NCI-H1436 (cell line): ENCODE results near the gene PKM.
A peak's percentile ranks its signal among the peaks of the same experiment; 100 is the strongest.
"Not testable (repeated sequence)": the region's sequence is repeated elsewhere in the genome, so short reads cannot be mapped to it uniquely, and the experiment has no call there.

Experiments used
- DNase-seq: peaks from one replicate; lab custom pipeline; 2025; lab: John Stamatoyannopoulos, UW

PKM gene

GRCh38 chr15:72231066-72231832, at the start of gene PKM:
Gene PKM (minus strand): TSS chr15:72231190. CDS start chr15:72219097, 12,093 bp downstream.
- peak; percentile 97 for DNase-seq

- no peak for DNase-seq
Observed at GRCh38 chr15:72280751-72281150, 49.8 kb upstream of the PKM start.

GRCh38 chr15:72278737-72279136, 47.7 kb upstream of the PKM start:
- no peak for DNase-seq

GRCh38 chr15:72276326-72276700, 45.3 kb upstream of the PKM start:
- no peak for DNase-seq

GRCh38 chr15:72275635-72276325, 44.8 kb upstream of the PKM start:
- DNase-seq: not testable (repeated sequence)

- no peak for DNase-seq
Observed at GRCh38 chr15:72272997-72273352, 42.0 kb upstream of the PKM start.

GRCh38 chr15:72272213-72272996, 41.4 kb upstream of the PKM start, which contains the start of gene PARP6:
Gene PARP6 (minus strand): TSS chr15:72272554. CDS start chr15:72267477, 5,077 bp downstream.
- DNase-seq: peak; percentile 96

GRCh38 chr15:72271895-72272212, 40.9 kb upstream of the PKM start:
- DNase-seq: no peak

GRCh38 chr15:72271221-72271620, 40.2 kb upstream of the PKM start:
- DNase-seq: no peak

- no peak for DNase-seq
Observed at GRCh38 chr15:72269739-72270138, 38.7 kb upstream of the PKM start.

- no peak for DNase-seq
Observed at GRCh38 chr15:72265031-72265430, 34.0 kb upstream of the PKM start.

- no peak for DNase-seq
Observed at GRCh38 chr15:72252663-72253299, 21.8 kb upstream of the PKM start.

GRCh38 chr15:72249142-72249810, 18.3 kb upstream of the PKM start:
- no peak for DNase-seq

- DNase-seq: no peak
Observed at GRCh38 chr15:72248514-72248913, 17.5 kb upstream of the PKM start.

- DNase-seq: no peak
Observed at GRCh38 chr15:72242775-72243370, 11.9 kb upstream of the PKM start.

GRCh38 chr15:72239652-72240051, 8.7 kb upstream of the PKM start:
- DNase-seq: no peak

GRCh38 chr15:72238586-72238985, 7.6 kb upstream of the PKM start:
- DNase-seq: no peak

GRCh38 chr15:72237853-72238224, 6.8 kb upstream of the PKM start:
- DNase-seq: no peak

- DNase-seq: no peak
Observed at GRCh38 chr15:72237029-72237852, 6.3 kb upstream of the PKM start.

GRCh38 chr15:72236381-72237003, 5.5 kb upstream of the PKM start:
- no peak for DNase-seq
